Measurements from ENCODE around the gene ZC3H4.

Gene ZC3H4

DNA sequence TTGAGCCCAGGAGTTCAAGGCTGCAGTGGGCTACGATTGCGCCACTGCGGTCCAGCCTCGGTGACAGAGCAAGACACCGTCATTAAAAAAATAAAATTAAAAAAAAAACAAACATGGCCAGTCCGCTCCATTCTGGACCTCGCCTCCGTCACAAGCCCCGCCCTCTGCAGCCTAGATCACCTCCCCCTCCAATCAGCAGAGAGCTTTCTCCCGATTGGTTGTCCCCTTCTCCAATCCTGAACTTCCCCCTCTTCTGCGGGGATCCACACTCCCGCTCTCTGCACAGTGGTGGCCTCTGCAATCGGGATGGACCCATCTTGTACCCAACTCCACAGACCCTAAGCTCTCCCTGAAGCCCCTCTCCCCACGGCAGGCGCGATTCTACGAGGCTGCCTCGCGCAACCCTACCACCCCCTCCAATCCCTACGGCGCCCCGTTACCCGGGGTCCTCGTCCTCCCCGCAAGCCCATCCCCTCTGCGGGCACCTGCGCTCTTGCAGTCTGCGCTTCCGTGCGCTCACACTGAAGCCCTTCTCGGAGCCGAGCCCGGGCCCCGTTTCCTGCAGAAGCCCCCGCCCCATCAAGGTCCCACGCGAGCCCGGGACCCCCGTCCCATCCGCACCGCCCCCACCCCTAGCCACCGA, 65.7 kb downstream of the ZC3H4 start:
- DNase-seq (ENCODE audit: low read depth), result peak; percentile 94

DNA sequence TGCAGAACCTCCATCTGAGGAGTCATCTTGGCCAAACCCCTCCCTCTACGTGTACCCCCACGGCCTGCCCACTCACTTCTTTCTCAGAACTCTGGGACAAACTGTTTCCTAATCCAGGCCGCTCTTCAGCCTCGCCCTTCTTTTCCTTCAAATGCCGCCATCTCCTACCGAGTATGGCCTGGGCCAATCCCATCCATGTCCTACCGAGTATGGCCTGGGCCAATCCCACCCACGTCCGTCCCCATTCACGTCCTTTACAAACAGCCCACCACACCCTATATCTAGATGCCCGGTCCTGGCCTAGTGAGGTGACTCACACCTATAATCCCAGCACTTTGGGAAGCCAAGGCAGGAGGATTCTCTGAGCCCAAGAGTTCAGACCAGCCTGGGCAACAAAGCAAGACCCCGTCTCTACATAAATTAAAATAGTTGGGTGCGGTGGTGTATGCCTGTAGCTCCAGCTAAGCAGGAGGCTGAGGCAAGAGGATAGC, 66.3 kb downstream of the ZC3H4 start:
- DNase-seq (ENCODE audit: low read depth), result no peak

DNA sequence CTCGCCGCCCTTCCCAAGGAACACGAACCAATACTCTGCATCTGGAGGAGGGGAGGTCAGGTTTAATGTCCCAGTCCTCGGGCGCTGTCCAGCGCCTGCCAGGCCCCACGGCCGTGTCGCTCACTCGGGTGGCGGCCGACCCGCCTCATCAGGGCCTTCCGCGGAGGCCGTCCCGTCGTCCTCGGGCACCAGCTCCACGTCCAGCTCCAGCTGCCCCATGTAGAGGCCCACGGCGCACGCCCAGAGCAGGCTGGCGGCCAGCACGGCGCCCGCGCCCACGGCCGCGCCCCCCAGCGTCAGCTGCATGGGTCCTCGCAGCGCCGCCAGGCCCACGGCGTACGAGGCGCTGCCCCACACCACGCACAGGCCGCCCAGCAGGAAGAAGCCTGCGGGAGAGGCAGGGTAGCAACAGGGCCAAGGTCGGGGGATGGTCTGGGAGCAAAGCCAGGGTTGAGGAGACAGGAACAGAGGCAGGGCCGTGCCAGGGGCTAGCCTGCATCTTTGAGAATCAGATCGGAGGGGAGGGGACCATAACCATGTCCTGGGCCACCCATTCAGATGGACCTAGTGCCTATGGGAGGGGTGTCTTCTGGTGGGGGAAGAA, 67.6 kb downstream of the ZC3H4 start:
- DNase-seq (ENCODE audit: low read depth), result no peak

DNA sequence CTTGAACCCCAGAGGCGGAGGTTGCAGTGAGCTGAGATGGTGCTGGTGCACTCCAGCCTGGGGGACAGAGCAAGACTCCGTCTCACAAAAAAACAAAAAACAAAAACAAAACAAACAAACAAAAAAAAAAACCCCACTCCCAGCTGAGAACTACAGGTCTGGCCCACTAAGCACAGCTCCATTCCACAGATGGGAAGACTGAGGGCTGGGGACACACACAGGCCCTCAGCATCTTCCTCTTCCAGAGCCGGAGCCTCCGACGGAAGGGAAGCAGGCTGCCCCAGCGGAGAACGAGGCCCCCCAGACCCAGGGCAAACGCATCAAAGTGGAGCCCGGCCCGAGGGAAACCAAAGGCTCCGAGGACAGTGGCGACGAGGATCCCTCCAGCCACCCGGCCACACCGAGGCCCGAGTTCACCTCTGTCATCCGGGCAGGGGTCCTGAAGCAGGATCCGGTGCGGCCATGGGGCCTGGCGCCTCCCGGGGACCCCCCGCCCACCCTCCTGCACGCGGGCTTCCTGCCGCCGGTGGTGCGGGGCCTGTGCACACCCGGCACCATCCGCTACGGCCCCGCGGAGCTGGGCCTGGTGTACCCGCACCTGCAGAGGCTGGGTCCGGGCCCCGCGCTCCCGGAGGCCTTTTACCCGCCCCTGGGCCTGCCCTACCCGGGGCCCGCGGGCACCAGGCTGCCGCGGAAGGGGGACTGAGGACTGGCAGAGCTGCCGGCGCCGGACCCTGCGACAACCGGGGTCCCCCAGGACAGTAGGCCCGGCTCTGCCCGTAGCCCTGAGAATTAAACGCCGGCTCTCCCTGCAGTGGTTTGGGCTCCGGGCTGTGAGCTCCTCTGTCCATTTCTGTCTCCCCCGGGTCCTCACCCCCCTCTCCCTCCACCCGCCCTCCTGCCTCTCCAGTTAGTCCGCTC, 68.4 kb downstream of the ZC3H4 start:
- no peak for DNase-seq (ENCODE audit: low read depth)

DNA sequence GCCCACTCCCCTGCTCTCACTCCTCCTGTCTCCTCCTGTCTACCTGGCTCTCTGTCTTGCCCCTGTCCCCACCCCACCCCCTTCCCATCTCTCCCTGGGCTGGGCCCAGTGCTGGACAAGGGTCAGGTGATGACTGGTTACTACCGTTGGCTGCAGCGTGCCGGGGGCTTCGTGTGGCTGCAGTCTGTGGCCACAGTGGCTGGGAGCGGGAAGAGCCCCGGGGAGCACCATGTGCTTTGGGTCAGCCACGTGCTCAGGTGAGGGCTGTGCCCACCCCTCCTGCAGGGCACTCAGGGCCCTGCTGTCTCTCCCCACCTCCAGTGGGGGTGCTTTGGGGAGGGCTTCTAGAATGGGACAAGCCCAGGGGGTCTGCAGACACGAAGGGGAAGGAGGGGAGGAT, 72.7 kb downstream of the ZC3H4 start:
- DNase-seq (ENCODE audit: low read depth), result no peak

DNA sequence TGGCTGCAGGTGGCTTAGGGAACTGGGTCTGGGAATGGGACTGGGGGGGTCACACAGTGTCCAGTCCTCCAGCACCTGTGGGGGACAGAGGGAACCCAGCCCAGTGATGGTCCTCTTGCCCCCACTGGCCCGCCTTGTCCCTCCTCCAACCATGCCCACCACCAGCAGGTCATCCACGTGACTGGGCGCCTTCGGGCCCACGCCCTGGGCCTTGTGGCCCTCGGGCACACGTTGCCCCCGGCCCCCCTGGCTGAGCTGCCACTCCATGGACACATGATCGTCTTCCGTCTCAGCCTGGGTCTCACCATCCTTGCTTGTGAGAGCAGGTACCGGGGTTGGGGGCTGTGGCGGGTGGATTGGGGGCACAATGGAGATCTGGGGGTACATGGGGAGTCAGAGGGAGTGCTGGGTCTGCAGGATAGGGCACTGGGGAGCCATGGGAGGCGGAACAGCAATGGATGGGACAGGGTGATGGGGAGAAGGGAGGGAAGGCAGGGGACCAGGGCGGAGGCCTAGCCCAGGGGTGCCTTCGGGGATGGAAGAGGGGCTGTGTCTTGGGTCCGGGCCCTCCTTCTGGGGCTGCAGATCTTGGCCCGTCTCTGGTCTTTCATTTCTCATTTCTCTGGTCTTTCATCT, 74.2 kb downstream of the ZC3H4 start:
- no peak for DNase-seq (ENCODE audit: low read depth)

DNA sequence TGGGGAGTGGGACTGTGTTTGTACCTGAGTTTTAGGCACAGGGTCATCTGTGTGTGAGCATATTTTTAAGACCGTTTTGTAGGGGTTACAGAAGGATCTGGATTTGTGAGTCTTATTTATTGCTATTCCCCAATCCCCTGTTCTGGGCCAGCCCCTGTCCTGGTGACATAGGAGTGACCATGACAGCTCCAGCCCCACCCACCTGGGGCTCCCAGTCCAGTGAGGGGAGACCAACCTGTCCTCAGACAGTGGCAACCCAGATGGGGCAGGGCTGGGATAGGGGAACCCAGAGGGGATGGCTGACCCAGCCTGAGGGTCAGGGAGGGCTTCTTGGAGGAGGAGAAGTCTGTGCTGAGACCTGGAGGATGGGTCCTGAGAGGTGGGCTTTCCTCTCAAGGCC, 75.8 kb downstream of the ZC3H4 start:
- DNase-seq (ENCODE audit: low read depth), result no peak

DNA sequence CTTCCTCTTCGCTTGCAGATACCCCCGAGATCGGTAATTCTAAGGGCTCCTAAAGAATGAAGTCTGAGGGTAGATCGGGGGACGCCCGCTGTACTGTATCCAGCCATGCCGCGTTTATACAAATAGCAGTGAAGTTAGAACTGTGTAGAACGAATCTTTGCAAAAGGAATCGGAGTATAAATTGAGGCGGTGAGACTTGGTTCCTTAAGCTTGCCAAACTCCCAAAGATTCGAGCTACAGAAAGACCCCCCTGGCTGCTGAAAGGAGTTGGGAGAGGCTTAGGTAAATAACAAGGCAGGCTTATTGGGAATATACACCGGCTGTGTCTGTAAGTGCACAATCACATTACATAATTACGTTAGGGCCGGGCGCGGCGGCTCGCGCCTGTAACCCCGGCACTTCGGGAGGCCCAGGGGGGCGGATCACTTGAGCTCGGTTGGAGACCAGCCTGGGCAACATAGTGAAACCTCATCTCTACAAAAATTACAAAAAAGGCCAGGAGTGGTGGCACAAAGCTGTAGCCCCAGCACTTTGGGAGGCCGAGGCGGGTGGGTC, 77.4 kb downstream of the ZC3H4 start:
- no peak for DNase-seq (ENCODE audit: low read depth)

DNA sequence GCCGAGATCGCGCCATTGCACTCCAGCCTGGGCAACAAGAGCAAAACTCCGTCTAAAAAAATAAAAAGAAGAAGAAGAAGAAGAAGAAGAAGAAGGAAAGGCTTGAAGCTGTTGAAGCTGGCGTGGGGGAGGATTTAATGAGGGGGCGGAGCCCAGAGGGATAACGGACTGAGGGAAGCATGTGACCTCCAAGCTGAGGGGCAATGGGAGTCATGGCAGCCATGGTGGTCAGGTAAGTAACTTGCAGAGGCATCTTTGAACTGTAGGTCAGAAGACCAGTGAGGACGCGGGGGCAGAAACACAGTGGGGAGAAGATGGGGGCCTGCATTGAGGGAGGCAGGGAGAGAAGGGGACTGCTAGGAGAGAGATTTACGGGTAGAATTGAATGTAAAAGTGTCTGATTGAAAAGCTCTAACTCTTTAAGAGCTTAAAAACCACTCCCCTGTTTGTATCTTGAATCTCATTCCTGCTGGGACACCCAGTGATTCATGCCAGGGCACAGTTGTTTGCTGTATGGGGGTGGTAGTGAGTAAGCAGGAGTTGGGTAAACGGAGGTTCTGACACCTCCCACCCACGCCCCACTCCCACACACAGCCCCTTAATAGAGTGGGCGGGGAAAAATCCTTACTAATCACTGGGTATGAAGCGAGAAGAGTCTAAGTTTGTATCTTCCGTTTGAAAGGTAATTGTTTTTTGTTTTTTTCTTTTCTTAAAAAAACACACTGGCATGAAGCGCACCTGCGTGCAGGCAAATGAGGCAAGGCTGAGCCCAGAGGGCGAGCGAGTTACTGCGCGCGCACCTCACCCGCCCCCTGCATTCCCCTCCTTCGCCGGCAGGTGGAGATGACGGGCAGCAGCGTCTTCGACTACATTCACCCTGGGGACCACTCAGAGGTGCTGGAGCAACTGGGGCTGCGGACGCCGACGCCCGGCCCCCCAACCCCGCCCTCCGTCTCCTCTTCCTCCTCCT, 78.2 kb downstream of the ZC3H4 start:
- DNase-seq (ENCODE audit: low read depth), result peak; percentile 81

DNA sequence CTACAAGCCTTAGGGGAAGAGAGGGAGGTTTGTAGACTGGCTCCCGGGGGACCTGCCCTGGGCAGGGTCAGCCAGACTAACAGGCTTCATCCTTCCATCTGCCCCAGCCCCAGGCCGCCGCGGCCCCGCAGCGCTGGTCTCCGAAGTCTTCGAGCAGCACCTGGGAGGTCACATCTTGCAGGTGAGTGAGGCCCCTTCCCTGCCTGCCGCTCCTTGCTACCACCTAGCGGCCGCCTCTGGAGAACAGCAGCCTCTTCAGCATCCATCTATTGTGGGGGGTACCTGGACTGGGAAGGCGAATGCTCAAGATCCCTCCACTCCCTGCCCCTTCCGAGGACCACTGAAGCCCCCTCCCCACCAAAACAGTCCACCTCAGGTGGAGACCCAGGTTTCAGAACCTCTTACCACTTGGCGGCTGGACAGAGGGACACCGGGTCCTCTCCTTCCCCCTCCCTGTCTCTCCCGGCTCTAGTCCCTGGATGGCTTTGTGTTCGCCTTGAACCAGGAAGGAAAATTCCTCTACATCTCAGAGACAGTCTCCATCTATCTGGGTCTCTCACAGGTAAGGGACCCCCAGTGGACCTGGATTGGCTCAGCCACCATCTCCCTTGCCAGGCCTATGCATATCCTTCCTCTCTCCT, 81.3 kb downstream of the ZC3H4 start:
- peak; percentile 35 for DNase-seq (ENCODE audit: low read depth)

DNA sequence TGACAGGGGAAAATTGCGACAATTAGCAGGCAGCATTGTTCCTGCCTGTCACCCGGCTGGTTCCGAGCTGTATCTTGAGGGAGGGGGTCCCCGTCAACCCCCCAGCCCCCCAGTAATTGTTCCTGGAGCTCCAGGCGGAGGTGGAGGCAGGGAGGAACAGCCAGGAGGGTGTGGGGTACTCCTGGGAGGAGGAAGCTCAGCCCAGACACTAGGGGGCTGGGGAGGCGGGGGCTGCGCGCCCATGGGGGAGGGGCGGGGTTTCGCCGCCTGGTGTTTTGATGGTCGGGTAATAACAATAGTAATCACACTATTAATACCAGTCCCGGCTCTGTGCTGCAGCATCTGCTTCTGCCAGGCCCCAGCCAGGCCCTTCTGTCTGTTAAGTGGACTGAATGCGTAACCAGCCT, 85.4 kb downstream of the ZC3H4 start:
- DNase-seq (ENCODE audit: low read depth), result no peak

DNA sequence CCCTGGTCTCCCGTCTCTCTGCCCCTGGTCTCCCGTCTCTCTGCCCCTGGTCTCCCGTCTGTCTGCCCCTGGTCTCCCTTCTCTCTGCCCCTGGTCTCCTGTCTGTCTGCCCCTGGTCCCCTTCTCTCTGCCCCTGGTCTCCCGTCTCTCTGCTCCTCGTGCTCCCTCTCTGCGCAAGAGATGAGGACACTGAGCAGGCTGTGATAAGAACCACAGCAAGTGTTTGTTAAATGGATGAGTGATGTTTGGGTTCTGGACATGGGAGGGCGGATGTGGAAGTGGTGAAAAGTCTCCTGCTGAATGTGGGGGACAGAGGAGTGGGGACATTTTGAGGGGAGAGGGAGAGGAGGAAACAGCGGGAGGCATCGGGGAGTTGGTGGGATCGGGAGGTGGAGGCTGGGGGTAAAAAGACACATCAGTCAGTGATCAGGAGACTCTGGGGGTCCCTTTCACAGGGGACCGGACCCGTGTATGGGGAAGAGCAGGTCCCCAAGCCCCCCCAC, 85.9 kb downstream of the ZC3H4 start:
- no peak for DNase-seq (ENCODE audit: low read depth)

DNA sequence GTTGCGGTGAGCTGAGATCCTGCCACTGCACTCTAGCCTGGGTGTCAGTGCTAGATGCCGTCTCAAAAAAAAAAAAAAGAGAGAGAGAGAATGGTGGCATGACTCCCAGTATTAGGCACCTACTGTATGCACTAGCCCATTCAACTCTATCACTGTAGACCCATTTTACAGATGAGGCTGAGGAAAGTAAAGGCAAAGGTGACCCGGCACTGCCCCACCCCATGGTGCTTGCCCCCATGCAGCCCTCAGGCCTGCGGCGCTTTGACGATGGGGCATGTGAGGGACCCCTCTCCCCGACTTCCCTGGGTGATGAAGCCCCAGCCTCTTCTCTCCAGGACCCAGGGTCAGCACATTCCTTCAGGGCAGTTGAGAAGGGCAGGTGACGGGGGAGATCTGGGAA, 86.7 kb downstream of the ZC3H4 start:
- no peak for DNase-seq (ENCODE audit: low read depth)

DNA sequence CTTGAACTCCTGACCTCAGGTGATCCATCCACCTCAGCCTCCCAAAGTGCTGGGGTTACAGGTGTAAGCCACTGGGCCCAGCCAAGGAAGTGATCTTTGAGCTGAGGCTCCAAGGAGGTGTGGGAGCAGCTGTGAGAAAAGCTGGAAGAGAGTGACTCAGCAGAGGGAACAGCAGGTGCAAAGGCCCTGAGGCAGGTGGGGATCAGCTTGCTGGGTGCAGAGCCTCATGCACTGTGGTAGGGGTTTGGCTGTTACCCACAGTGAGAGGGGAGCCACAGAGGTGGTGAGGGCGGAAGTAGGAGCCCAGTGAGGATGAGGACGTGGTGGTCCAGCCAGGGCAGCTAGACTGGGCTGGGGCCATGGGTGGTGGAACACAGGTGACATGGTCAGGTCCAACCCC, 87.4 kb downstream of the ZC3H4 start:
- no peak for DNase-seq (ENCODE audit: low read depth)

DNA sequence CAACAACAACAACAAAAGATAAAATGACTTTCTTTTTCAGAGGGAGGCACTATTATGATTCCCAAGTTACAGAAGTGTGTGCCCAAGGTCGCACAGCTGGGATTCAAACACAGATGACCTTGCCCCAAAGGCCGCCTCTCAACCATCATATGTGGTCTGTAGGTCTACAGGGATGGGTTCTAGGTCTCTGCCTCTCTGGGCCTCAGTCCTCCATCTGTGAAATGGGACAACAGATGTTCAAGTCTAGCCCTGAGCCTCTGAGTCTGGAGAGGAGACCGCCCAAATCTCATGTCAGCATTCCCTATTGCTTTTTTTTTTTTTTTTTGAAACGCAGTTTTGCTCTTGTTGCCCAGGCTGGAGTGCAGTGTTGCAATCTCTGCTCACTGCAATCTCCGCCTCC, 89.1 kb downstream of the ZC3H4 start:
- DNase-seq (ENCODE audit: low read depth), result no peak

DNA sequence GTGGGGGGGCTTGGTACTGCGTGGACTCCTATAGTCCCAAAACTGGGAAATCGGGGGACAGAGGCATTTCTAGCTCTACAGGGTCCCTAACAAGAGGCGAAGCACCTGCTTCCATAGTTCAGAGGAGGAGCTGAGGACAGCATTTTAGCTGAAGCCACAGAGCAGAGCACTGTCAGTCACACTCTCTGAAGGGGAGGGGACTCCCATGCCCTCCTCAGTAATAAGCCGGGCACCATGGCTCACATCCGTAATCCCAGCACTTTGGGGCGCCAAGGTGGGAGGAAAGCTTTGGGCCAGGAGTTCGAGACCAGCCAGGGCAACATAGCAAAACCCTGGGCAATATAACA, 90.2 kb downstream of the ZC3H4 start:
- no peak for DNase-seq (ENCODE audit: low read depth)

DNA sequence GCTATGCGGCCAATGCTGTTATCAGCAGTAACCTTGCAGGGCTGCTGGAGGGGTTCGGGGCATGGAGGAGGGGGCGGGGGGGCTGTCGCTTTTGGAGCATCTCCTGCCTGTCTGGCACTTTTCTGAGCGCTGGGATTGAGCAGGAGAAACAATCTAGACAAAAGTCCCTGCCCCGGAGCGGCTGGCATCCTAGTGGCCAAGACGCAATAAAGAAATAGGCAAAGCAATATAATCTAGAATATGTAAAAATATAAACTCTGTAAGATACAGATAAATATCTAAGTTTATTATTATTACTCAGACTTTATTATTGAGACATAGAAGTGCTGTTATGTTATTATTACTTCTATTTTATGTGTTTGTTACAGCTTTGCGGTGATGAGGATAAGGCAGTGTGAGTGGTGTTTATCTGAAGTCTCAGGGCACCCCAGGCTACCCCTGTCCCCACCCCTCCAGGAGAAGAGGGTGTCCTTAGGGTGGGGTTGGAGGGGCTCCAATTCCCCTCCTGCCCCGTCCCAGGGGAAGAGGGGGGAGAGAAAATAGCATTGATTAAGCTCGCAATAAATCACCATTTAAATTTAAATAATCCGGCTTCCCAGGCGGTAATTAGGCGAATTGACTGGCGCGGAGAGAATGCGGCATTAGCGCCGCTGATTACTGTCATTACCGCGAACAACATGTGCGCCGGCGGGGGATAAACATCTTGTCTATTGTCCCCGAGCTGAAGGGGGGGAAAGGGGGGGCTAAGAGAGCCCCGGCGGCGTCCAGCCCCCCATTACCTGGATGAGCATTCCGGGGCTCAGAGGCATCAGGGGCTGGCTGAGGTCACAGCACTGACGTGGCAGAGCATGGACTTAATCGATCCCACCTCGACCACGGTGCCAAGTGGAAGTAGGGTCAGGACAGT, 90.8 kb downstream of the ZC3H4 start:
- no peak for DNase-seq (ENCODE audit: low read depth)

DNA sequence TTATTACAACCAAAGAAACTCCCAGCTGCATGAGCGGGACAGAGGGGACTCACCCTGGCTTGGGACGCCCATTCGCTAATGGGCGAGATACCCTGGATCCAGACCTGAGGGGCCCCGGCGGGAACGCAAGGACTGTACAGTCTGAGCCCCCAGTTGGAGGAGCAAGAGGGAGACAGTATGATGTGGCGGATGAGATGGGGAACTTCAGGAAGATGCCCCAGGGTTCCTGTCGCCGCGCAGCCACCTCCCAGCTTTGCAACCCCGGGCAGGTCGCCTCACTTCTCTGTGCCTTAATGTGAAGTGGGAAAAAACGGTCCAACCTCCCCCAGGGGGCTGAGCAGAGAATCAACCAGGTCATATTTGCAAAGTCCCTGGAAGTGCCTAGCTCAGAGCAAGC, 91.4 kb downstream of the ZC3H4 start:
- DNase-seq (ENCODE audit: low read depth), result no peak

DNA sequence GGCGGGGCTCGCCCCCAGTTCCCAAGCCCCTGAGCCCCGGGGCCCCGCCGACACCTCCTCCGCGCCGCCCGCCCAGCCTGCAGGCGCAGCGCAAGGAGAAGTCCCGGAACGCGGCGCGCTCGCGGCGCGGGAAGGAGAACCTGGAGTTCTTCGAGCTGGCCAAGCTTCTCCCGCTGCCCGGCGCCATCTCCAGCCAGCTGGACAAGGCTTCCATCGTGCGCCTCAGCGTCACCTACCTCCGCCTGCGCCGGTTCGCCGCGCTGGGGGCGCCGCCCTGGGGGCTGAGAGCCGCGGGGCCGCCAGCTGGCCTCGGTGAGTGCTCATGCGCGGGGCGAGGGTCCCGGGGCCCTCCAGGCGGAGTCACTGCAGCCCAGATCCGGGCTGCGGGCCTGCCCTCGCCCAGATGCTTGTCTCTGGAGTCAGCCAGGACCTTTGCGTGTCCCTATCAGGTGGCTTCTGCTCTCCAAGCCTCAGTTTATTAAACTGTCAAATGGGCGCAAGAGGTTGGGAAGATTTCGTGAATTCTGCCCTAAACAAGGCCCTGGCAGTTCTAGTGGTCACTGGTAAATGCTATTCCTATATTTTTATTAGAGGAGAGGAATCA, 91.9 kb downstream of the ZC3H4 start:
- DNase-seq (ENCODE audit: low read depth), result no peak

Data from EH (cell line).